HG03460 (cell line): Measurements from ENCODE around the gene TRAF2.
A peak's percentile ranks its signal among the peaks of the same experiment; 100 is the strongest.

Source experiments
- ATAC-seq: cut with Tn5 transposase; IDR thresholded peaks from one replicate; pipeline ENCODE4 v1.9.1; 2021; ENCODE audit not compliant: unreplicated experiment

The TRAF2 gene

GRCh38 chr9:136847088-136847825 lies 39.1 kb upstream of the TRAF2 start:
- ATAC-seq, result no peak

GRCh38 chr9:136847826-136848392 lies 38.4 kb upstream of the TRAF2 start:
- peak; percentile 30 for ATAC-seq

- ATAC-seq, result no peak
These were observed 37.8 kb upstream of the TRAF2 start for GRCh38 chr9:136848393-136849037.

- ATAC-seq, result peak; percentile 75
These were observed 37.0 kb upstream of the TRAF2 start, which contains the start of gene PHPT1 for GRCh38 chr9:136849038-136849959. Gene PHPT1, plus strand, starts transcription at chr9:136849409. Its CDS starts 22 bp downstream, at chr9:136849431.

- ATAC-seq, result no peak
These were observed 36.1 kb upstream of the TRAF2 start for GRCh38 chr9:136849960-136850865.

- ATAC-seq, result no peak
These were observed 35.2 kb upstream of the TRAF2 start for GRCh38 chr9:136850866-136851775.

GRCh38 chr9:136851941-136852663 lies 34.2 kb upstream of the TRAF2 start, which contains the start of gene MAMDC4:
Gene MAMDC4, plus strand, starts transcription at chr9:136852346. Its CDS starts 71 bp downstream, at chr9:136852417.
- no peak for ATAC-seq

GRCh38 chr9:136852664-136853595 lies 33.4 kb upstream of the TRAF2 start:
- no peak for ATAC-seq

GRCh38 chr9:136853596-136854112 lies 32.7 kb upstream of the TRAF2 start:
- no peak for ATAC-seq

GRCh38 chr9:136854113-136854841 lies 32.0 kb upstream of the TRAF2 start:
- no peak for ATAC-seq

GRCh38 chr9:136854842-136855460 lies 31.4 kb upstream of the TRAF2 start:
- ATAC-seq, result no peak

GRCh38 chr9:136855461-136856078 lies 30.7 kb upstream of the TRAF2 start:
- no peak for ATAC-seq

- no peak for ATAC-seq
These were observed 30.2 kb upstream of the TRAF2 start for GRCh38 chr9:136856079-136856476.

GRCh38 chr9:136856541-136857141 lies 29.7 kb upstream of the TRAF2 start:
- no peak for ATAC-seq

GRCh38 chr9:136857166-136857565 lies 29.1 kb upstream of the TRAF2 start:
- ATAC-seq, result no peak
